NCI-H510A treated with DMSO at 0.1 percent for 48 hours (cell line): ENCODE measurements around the gene FRMD5.

Experiments used
- DNase-seq: peaks from one replicate; lab custom pipeline; 2025; lab: John Stamatoyannopoulos, UW

FRMD5 gene

GRCh38 chr15:43974852-43975251 is 220.2 kb downstream of the FRMD5 start:
- DNase-seq = peak; percentile 17

- DNase-seq = no peak
Observed at GRCh38 chr15:43969802-43970375, 225.2 kb downstream of the FRMD5 start.

GRCh38 chr15:43968551-43968950 is 226.5 kb downstream of the FRMD5 start:
- DNase-seq = no peak

- no peak for DNase-seq
Observed at GRCh38 chr15:43966646-43967045, 228.4 kb downstream of the FRMD5 start.

GRCh38 chr15:43958861-43959330 is 236.2 kb downstream of the FRMD5 start:
- no peak for DNase-seq

- DNase-seq = no peak
Observed at GRCh38 chr15:43957724-43958123, 237.3 kb downstream of the FRMD5 start.

- DNase-seq = no peak
Observed at GRCh38 chr15:43955140-43955539, 239.9 kb downstream of the FRMD5 start.

GRCh38 chr15:43954181-43954621 is 240.9 kb downstream of the FRMD5 start:
- no peak for DNase-seq

GRCh38 chr15:43953402-43953801 is 241.7 kb downstream of the FRMD5 start:
- no peak for DNase-seq

- no peak for DNase-seq
Observed at GRCh38 chr15:43950531-43950930, 244.5 kb downstream of the FRMD5 start.

- DNase-seq = no peak
Observed at GRCh38 chr15:43948691-43949325, 246.3 kb downstream of the FRMD5 start.

GRCh38 chr15:43943511-43943910 is 251.6 kb downstream of the FRMD5 start:
- DNase-seq = no peak

GRCh38 chr15:43942194-43942593 is 252.9 kb downstream of the FRMD5 start:
- no peak for DNase-seq

GRCh38 chr15:43941555-43941954 is 253.5 kb downstream of the FRMD5 start:
- no peak for DNase-seq

- no peak for DNase-seq
Observed at GRCh38 chr15:43941071-43941470, 254.0 kb downstream of the FRMD5 start.

- no peak for DNase-seq
Observed at GRCh38 chr15:43939070-43939469, 256.0 kb downstream of the FRMD5 start.

GRCh38 chr15:43934480-43934879 is 260.6 kb downstream of the FRMD5 start:
- DNase-seq = no peak

GRCh38 chr15:43932907-43933306 is 262.2 kb downstream of the FRMD5 start:
- no peak for DNase-seq

- no peak for DNase-seq
Observed at GRCh38 chr15:43931790-43932435, 263.2 kb downstream of the FRMD5 start.

- no peak for DNase-seq
Observed at GRCh38 chr15:43931119-43931518, 264.0 kb downstream of the FRMD5 start.

- DNase-seq = no peak
Observed at GRCh38 chr15:43930556-43930955, 264.5 kb downstream of the FRMD5 start.

GRCh38 chr15:43930079-43930478 is 265.0 kb downstream of the FRMD5 start:
- DNase-seq = no peak

- no peak for DNase-seq
Observed at GRCh38 chr15:43928152-43928551, 266.9 kb downstream of the FRMD5 start.
